ENCODE data around the gene TXNDC5.
"Not testable (repeated sequence)": the region's sequence is repeated elsewhere in the genome, so short reads cannot be mapped to it uniquely, and the experiment has no call there.

The TXNDC5 gene

GRCh38 chr6:7895125-7895423, 15.5 kb downstream of the TXNDC5 start:
- no peak for DNase-seq (ENCODE audit: low spot score)

DNA sequence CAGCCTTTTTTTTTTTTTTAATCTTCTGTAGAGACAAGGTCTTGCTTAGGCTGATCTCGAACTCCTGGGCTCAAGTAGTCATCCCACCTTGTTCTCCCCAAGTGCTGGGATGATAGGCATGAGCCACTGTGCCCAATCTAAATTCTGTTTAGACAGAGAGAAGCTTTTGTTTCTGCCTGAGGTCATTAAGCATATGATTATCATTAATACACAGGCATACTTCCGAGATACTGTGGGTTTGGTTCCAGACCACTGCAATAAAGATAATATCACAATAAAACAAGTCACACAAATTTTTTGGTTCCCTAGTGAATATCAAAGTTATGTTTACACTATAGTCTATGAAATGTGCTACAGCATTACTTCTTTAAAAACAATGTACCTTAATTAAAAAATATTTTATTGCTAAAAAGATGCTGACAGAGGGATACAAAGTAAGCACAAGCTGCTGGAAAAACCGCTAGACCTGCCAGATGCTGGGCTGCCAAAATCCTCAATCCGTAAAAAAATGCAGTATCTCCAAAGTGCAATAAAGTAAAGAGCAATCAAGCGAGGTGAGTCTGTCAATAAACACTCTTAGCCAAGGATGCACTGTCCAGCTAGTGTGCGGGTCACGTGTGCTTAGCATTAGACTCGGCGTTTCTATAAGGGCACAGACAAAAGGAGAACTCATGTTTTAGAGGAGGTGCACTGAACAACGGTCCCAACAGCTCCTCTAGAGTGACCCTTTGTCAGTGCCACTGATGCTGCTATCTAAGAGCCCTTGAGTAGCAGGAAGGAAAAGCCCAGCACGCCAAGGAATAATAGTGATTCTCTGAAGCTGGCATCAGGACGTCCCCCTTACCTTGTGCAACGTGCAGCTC, 16.1 kb downstream of the TXNDC5 start:
- no peak for DNase-seq (ENCODE audit: low spot score)

DNA sequence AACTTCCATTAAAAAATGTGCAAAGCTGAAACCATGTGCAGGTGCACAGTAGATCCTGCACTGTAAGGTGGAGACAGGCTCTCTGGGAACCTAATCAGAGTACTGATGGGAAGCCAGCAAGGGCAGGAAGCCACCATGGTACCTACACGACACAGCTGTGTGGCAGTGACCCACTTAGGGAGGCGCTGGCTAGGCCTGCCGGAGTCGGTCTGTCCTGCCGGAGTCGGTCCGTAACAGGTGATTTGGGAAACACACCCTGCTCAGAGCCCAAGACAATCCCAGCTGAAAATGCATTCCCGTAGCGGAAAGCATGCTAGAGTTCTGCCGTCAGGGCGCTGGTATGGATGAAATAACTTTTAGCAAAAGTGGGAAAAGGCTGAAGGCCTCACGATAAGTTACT, 17.2 kb downstream of the TXNDC5 start:
- no peak for DNase-seq (ENCODE audit: low spot score)

GRCh38 chr6:7892367-7892766, 18.2 kb downstream of the TXNDC5 start:
- DNase-seq (ENCODE audit: low spot score): not testable (repeated sequence)

- DNase-seq (ENCODE audit: low spot score): no peak
These were observed 19.3 kb downstream of the TXNDC5 start for GRCh38 chr6:7891078-7891872.

- no peak for DNase-seq (ENCODE audit: low spot score)
These were observed 21.8 kb downstream of the TXNDC5 start for GRCh38 chr6:7888587-7889357.

DNA sequence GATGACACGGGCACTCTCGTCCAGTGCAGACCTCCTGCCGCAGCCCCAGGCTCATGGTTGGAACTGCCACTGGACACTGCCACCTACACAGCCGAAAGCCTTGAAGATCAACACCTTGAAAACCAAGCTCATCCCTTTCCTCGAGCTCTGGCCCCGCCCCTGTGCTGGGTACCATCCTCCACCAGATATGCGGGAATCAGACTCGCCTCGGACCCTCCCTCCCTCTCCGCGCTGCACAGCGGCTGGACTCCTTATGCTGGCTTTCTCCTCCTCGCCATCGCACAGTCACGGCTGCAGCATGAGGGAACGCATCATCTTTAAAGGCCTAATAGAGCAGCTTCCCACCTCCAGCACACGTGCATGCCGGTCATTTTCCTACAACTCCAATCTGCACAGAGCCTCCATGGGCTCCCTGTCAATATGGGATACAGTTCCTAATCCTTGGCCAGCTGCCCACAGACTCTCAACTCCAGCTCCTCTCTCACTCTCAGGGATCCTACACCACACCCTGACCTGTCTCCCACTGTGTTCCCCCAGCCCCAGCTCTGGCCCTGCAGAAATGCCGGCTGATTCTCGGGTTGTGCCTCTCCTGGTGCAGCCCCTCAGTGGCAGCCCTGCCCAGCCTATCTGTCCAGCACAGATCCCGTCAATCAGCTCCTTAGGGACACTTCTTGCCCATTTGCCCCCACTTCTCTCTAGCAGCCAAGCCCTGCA, 23.2 kb downstream of the TXNDC5 start:
- DNase-seq (ENCODE audit: low spot score): no peak

DNA sequence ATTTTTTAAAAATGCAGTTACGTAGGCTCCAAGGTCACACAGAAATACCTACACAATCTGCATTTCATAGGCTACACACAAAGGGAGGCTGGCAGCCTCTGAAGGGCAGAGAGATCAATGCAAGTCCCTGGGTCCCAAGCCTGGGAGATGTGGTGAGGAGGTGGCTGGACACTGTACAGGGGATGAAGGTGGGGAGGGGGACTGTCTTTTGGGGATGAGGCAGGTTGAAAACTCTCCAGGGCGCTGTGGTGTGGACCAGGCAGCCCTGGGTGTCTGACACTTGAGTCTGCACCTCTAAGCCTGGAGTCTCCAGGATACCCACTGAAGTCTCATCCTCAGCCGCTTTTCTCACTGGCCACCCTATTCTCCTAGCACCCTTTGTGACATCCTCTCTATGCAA, 24.5 kb downstream of the TXNDC5 start:
- DNase-seq (ENCODE audit: low spot score): no peak

DNA sequence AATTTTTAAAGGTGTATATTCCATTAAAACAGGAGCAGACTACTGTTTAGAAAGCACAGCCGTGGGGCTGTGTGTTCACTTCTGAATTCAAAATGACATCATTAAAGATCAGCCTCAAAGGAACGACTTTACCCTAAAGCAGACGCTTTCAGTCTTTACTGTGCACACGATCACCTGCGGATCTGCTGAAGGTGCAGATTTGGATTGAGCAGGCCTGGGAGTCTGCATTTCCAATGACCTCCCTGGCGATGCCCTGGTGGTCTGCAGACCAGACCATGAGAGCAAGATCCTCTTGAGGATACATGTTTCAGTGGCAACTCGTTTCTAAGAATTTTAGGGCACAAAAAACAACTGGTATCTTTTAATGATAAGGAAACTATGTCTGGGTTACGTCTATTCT, 27.2 kb downstream of the TXNDC5 start:
- DNase-seq (ENCODE audit: low spot score): no peak

GRCh38 chr6:7882505-7883257, 27.9 kb downstream of the TXNDC5 start:
- no peak for DNase-seq (ENCODE audit: low spot score)

DNA sequence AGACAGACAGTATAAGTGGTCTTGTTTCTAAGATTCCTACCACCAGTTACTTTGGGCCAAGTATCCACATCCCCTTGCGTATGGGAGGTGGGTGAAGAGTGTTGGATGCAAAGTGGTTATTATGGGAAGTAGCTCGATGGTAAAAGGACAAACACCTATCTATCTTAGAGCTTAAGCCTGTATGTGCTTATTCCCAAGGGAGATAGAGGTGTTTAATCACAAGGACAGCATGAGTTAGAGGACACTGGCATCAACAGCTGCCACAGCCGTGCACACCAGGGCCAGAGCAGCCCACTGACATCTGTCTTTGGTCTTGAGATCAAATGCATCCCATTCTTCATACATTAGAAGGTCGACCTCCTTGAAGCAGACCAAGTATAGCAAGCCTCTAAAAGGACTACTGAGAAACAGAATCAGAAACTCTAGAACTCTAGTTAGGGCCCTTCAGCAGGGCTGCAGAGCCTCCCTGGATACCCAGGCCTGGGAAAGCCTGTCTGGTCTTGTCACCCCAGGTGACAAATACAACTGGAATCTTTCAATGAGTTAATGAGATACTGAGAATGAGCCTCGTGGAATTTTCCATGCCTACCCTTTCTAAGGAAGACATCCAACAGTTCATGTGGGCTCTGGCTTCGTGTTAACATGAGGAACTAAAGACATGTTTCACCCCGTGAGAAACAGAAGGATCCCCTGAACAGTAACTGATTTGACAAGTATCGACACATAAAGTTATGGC, 28.7 kb downstream of the TXNDC5 start:
- no peak for DNase-seq (ENCODE audit: low spot score)

DNA sequence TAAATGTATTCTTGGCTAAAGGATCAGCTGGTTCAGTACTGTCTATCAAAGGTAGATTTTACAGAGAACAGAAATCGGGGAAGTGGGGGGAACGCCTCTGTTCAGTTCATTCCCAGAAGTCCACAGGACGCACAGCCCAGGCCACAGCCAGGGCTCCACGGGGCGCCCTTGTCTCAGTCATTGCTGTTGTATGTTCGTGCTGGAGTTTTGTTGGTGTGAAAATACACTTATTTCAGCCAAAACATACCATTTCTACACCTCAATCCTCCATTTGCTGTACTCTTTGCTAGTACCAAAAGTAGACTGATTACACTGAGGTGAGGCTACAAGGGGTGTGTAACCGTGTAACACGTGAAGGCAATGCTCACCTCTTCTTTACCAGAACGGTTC, 29.9 kb downstream of the TXNDC5 start:
- no peak for DNase-seq (ENCODE audit: low spot score)

DNA sequence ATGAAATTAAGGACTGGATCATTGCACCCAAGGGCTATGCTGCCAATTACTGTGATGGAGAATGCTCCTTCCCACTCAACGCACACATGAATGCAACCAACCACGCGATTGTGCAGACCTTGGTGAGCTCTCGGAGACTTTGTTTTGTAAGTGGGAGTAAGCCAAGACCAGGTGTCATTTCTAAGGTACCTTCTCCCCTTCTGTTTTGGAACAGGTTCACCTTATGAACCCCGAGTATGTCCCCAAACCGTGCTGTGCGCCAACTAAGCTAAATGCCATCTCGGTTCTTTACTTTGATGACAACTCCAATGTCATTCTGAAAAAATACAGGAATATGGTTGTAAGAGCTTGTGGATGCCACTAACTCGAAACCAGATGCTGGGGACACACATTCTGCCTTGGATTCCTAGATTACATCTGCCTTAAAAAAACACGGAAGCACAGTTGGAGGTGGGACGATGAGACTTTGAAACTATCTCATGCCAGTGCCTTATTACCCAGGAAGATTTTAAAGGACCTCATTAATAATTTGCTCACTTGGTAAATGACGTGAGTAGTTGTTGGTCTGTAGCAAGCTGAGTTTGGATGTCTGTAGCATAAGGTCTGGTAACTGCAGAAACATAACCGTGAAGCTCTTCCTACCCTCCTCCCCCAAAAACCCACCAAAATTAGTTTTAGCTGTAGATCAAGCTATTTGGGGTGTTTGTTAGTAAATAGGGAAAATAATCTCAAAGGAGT, 30.4 kb downstream of the TXNDC5 start:
- DNase-seq (ENCODE audit: low spot score): no peak

GRCh38 chr6:7879579-7879978, 31.0 kb downstream of the TXNDC5 start:
- no peak for DNase-seq (ENCODE audit: low spot score)

- no peak for DNase-seq (ENCODE audit: low spot score)
These were observed 31.5 kb downstream of the TXNDC5 start for GRCh38 chr6:7879043-7879442.

DNA sequence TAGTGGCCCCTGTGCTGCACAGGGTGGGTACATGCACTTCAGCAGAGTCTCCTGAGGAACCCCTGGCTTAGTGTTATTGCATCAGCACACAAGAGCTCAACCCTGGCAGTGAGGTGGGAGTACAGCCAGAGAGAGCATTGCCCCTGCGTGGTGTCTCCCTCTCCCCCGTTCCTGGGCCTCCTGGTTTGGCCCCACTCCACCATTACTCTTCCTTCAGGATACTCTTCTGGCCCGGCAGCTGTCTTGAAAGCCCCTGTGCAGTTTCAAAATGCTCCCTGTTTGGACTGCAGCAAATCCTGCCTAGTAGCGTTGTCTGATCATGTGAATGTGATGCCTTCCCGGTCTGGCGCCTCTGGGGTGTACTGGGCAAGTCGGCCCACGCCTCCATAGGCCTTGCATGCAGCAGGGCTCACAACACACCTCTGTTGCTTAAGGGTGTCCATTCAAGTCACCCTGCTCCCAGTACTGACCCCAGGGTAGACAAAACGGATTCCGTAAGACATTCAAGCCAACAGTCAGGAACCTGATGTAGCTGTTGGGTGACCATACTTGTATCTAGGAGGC, 32.1 kb downstream of the TXNDC5 start:
- DNase-seq (ENCODE audit: low spot score): no peak

DNA sequence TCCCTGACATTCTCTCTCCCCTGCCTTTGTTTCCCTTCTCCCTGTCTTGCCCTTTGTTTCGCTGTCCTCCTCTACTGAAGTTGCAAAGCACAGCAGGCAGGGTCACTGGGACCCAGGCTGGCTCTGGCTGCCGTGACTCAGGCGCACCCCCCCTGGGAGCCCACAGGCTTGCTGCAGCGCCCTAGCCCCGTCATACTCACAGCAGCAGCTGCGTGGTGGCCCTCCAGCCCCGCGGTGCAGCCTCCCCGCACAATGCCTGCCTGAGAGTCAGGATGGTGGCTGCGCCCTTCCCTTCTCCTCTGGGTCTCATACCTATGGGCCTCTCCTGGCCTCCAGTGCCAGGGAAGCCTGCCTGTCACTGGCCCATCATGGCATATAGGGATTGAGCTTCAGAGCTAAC, 41.7 kb downstream of the TXNDC5 start:
- DNase-seq (ENCODE audit: low spot score): no peak

GRCh38 chr6:7866526-7866925, 44.1 kb downstream of the TXNDC5 start:
- DNase-seq (ENCODE audit: low spot score): no peak

GRCh38 chr6:7865781-7866180, 44.8 kb downstream of the TXNDC5 start:
- no peak for DNase-seq (ENCODE audit: low spot score)

DNA sequence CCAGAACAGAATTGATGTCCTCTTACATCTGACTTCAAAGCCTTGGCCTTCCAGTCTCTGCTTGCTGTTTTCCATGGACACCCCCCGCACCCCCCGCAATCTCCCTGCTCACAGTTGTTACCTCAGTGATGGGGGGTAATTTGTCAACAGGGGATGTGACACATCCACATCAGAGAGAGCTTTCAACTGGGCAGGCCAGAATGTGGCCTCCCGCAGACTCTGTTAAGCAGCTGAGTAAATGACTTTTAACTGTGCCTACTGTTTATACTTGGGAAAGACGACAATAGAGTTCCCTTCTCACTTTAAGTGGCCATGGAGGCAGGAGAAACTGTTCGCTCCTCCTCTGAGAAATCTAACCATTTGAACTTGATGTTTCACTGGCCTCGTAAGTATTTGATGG, 51.0 kb downstream of the TXNDC5 start:
- DNase-seq (ENCODE audit: low spot score): no peak
